Smooth muscle cell of the brain vasculature (primary cell): ENCODE data around the gene DENND1A.
"Not testable (repeated sequence)": the region's sequence is repeated elsewhere in the genome, so short reads cannot be mapped to it uniquely, and the experiment has no call there.

Experiments used
- DNase-seq: peaks from one replicate; pipeline ENCODE4 v3.0.0-alpha.2; 2012; ENCODE audit warnings: low read depth, low spot score

The DENND1A gene

DNA sequence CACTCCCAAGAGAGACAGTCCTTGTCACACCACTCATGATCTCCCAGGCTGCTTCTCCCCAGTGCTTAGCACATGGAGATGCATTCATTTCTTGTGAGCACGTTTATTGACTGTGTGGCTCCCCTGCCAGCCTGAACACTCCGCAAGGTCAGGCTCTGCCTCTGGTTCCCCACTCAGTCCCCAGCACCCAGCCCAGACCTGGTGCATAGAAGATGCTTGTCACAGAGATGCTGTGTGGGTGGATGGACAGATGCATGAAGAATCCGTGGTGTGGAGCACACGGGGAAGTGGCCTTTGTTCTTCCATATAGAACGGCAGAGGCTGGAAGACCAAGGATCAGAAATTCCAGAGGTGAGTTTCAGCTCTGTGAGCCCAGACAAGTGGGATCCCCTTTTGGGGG lies 587.7 kb downstream of the DENND1A start:
- DNase-seq: no peak

DNA sequence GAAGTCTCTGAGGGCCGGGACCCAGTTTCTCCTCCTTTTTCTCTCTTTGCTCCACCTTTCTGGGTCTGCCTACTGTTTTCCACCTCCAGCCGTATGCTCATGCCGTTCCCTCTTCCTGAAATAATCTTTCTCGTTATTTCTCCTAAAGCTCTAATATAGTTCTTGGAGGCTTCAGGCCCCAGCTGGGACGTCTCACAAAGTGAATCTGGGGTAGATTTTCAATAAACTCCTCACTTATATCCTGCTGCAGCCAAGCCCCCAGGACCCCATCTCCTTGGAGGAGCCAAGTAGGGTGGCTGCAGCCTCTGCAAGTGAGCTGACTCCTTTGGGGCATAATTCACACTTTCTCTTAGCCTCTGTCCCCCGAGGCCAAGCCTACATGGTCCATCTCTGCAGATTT lies 588.1 kb downstream of the DENND1A start:
- no peak for DNase-seq

DNA sequence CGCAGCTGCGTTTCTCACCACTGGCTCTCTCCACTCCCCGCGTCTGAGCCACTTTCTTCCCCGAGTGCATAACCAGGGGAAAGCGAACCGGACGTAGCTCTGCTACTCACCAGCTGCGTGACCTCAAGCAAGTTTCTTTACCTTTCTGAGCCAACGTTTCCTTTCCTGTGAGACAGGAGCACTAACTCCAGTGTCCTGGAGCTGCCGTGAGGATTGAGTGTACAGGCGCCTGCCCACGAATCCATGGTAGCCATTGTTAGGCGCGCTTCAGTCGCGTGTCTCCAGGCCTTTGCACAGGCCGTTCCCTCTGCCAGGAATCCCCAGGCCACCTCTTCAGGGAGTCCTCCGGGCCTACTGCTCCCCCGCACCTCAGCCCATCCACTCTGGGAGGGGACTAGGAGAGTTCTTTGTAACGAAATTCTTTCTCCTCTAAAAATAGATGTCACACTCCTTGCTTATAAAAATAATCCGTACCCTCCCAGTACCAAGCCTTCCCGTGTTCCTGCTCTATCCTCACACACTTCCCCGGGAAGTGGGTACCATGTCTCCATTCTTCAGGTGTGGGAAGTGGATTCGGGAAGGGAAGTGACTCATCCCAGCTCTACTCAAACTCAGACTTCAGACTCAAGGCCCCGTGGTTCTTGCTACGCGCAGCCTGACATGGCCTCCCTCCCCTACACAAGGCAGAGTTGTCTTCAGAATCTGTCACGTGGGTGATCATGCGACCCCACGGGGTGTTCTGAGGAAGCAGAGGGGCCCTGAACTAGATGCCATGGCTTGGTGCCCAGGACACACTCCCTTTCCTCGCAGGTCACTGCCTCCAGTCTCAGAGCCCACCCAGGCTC lies 590.0 kb downstream of the DENND1A start:
- DNase-seq: no peak

DNA sequence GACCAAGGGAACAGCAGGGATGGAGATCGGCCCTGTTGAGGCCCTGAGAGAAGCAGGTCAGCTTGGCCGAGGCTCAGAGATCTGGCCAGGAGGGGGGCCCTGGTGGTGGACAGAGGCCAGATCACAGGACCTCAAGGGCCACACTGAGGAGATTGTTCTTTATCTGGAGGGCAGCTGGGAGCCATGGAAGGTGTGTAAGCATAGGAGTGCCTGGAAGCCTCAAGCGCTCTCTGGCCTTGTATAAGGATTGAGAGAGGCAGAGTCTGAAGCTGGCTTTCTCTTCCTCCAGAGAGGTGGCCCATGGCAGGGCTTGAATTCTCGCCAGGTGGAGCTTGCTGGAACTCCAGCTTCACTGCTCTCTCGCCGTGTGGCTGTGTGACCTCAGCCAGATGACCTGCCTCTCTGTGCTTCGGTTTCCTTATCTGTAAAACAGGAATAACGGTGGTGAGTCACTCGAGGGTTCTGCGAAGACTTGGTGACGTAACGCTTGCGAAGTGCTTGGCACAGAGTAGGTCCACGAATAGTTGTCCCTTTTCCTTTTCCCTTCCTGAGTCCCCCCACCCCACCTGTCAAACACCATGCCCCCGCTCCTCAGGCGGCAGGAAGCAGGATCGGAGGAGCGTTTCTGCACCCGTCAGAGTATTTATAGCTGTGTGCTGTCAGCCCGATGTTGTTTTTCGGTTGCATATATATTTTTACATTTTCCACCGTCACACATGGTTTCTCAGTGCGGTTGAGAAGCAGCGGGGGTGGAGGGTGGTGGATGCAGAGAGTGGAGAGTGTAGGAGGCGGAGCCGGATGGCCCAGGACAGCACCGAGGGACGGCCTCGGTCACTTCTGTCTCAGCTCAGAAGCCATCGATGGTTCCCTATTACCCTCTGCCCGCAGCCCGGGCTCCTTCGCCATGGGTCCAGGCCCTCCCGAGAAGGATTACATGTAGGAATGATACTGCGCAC lies 590.9 kb downstream of the DENND1A start:
- DNase-seq: no peak

DNA sequence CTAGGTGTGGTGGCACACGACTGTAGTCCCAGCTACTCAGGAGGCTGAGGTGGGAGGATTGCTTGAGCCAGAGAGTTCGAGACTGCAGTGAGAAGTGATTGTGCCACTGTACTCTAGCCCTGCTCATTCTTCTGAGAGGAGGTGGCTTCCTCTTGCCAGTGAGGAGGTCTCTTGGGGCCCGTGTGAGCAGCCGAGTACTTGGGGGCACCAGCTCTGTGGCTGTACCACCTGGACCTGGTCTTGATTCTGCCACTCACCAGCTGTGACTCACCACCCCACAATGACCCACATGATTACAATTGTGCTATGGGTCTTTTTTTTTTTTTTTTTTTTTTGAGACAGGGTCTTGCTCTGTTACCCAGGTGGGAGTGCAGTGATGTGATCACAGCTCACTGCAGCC lies 592.0 kb downstream of the DENND1A start:
- no peak for DNase-seq

DNA sequence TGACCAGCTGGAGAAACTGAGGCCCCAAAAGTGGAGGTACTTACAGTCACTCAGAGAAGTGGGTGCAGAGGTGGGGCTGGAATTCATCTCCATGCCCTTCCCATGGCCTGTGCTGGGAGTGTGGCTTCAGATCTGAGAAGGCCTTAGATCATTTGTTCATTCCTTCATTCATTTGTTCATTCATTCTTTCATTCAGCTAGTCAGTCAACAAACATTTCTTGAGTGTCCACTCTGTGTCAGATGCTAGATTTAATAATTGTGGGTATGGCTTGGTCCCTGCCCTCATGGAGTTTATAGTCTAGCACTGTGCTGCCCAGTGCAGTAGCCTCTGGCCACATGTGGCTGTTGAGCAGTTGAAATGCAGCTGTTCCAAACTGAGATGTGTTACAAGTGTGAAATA lies 593.0 kb downstream of the DENND1A start:
- no peak for DNase-seq

DNA sequence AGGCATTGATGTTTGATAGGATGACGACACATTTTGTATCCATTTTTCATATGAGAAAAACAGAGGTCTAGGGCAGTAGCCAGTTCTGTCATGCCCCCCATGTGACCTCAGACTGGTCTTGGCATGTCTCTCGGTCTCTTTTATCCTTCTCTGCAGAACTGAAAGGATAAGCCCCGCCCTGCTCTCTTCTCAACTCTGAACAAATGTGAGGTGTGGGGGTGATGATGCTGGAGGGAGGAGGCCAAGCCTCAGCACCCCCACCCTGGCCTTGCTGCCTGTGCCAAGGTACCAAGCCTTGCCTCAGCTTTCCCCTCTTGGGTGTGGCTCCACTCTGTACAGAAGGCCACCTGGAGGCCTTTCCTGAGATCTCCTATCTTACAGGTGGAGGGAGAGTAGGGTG lies 593.5 kb downstream of the DENND1A start:
- DNase-seq: no peak

DNA sequence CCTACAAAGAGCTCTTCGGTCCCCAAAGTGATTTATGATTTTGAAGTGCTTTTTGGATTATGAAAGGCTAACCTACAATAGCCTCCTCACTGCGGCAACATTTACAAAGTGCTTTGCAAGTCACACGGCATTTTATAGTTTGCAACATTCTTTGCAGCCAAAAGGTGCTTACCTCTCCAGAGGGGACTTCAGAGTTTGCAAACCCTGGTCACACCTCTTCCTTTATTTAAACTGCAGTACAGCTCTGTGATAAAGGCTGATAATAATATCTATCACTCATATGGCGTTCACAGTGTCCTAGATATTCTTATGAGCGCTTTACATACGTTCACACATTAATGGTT lies 594.0 kb downstream of the DENND1A start:
- no peak for DNase-seq

DNA sequence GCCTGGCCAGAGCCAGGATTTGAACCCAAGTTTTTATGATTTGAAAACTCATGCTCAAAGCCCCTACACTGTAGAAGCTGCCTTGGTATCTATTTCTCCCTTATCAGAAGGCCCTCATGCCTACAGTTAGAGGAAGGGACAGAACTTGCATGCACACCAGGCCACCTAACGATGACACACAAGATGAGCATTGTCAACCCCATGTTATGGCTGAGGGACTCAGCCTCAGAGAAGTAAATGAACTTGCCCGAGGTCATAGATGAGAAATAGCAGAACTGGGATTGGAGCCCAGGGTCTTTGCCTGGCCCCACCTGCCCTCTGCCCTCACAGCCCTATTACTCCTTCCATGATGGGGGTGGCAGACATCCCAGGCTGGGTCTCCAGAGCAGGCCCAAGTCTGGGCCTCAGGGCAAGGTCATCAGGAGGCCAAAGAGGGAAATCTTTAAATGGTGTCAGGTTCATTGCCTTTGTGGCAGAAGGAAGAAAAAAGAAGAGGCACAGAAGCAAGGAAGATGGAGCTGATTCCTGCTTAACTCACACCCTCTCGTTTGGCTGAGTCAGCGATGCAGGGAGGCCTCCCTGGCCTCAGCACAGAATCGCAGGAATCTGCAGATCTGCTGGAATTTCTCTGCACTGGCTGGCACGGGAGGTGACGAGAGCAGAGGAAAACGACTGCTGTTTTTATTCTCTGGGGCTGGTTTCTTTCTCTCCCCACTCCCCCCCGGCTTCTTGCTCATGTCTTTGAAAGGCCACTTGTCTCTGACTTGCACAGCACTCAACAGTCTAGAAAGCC lies 594.5 kb downstream of the DENND1A start:
- no peak for DNase-seq

DNA sequence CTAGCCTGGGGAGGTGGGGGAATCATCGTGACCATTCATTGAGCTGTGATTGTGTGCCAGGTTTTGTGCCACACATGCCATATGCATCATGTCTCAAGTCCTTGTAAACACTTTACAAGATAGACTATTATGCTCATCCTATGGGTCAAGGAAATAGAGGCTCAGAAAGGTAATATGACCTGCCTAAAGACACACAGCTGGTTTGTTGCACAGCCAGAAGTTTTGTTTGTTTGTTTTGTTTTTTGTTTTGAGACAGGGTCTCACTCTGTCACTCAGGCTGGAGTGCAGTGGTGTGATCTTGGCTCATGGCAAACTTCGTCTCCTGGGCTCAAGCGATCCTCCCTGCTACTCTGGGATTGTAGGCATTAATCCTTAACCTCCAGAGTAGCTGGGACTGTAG lies 595.3 kb downstream of the DENND1A start:
- no peak for DNase-seq

DNA sequence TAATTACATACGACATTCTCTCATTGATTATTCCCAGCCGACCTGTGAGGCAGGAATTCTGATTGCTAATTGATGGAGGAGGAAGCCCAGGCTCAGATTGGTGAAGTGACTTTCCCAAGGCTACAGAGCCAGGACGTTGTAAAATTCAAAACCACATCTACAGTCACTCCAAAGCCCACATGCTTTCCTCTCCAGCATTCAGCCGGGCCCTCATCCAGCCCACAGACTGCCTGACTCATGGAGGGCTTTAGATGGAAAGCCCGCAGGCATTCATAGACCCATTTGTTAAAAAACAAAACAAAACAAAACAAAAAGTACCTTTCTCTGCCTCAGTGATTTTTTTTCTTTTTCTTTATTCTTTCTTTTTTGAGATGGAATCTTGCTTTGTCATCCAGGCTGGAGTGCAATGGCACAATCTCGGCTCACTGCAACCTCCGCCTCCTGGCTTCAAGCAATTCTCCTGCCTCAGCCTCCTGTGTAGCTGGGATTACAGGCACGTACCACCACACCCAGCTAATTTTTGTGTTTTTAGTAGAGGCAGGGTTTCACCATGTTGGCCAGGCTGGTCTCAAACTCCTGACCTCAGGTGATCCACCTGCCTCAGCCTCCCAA lies 596.8 kb downstream of the DENND1A start:
- not testable (repeated sequence) for DNase-seq

DNA sequence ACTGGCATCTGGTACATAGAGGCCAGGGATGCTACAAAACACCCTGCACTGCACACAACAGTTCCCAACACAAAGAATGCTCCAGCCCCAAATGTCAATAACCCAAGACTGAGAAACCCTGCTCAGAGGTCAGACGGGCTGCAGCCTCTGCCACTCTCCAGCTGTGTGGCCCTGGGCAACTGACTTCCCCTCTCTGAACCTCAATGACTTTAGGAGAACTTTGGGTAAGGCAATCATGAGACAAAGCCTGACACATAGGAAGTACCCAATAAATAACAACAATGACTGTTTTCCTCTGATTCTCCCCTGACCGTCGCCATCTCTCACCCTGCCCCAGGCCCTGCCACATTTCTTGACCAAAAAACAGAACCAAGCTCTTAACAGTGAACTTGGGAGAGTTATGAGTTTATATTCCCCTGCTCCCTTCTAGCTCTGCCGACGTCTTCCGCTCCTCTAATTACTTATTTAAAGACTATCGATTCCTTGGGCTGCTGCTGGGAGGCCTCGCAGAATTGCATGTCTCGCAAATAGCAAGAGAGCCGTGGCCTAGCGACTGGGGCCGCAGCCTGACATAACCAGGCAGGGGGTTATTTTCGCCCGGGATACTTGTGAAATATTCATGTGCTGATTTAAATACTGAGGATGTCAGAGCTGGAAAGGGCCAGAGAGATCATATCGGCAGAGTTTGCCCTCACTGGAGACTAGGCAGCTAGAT lies 598.4 kb downstream of the DENND1A start:
- DNase-seq: no peak
